Suprapubic skin (tissue), 4 donors: ENCODE measurements around the gene PLA2G4F.

Experiments
- EP300 ChIP-seq: sonication (generic); formaldehyde crosslinking; IDR thresholded peaks from one replicate; pipeline ENCODE4 v1.6.1; 2017; ENCODE audit warnings: antibody characterized with exemption
- POLR2A ChIP-seq, 2 donors: fragments of 450-650 bp; IDR thresholded peaks; one replicate each; pipeline ENCODE4 v1.6.1; 2017; ENCODE audit warnings: antibody characterized with exemption in 2 of 2, mild to moderate bottlenecking in 2 of 2, moderate library complexity in 2 of 2
- POLR2AphosphoS5 ChIP-seq, 3 donors: sonication (generic); formaldehyde crosslinking; IDR thresholded peaks; one replicate each; pipeline ENCODE4 v1.6.1; 2017; ENCODE audit warnings: antibody characterized with exemption in 3 of 3
- TF ChIP-seq, protein P1 (sequence below), 2 donors: fragments of 200-600 bp in 1 of 2; fragments of 450-650 bp in 1 of 2; sonication (generic) in 1 of 2; IDR thresholded peaks; one replicate each; pipeline ENCODE4 v1.5.1; 2016 to 2019; ENCODE audit warnings: antibody characterized with exemption in 2 of 2, mild to moderate bottlenecking in 1 of 2, moderate library complexity in 1 of 2

- TF ChIP-seq EP300 = no peak
- TF ChIP-seq, protein P1, sequence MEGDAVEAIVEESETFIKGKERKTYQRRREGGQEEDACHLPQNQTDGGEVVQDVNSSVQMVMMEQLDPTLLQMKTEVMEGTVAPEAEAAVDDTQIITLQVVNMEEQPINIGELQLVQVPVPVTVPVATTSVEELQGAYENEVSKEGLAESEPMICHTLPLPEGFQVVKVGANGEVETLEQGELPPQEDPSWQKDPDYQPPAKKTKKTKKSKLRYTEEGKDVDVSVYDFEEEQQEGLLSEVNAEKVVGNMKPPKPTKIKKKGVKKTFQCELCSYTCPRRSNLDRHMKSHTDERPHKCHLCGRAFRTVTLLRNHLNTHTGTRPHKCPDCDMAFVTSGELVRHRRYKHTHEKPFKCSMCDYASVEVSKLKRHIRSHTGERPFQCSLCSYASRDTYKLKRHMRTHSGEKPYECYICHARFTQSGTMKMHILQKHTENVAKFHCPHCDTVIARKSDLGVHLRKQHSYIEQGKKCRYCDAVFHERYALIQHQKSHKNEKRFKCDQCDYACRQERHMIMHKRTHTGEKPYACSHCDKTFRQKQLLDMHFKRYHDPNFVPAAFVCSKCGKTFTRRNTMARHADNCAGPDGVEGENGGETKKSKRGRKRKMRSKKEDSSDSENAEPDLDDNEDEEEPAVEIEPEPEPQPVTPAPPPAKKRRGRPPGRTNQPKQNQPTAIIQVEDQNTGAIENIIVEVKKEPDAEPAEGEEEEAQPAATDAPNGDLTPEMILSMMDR (IDR thresholded peaks at IDR 0.05) = no peak
- no peak for TF ChIP-seq POLR2AphosphoS5 (IDR thresholded peaks at IDR 0.05)
- TF ChIP-seq POLR2A (IDR thresholded peaks at IDR 0.05) = no peak
Observed at GRCh38 chr15:42149493-42150218, 6.8 kb downstream of the PLA2G4F start.
